Measurements from ENCODE around the gene ASPDH.

ASPDH gene

DNA sequence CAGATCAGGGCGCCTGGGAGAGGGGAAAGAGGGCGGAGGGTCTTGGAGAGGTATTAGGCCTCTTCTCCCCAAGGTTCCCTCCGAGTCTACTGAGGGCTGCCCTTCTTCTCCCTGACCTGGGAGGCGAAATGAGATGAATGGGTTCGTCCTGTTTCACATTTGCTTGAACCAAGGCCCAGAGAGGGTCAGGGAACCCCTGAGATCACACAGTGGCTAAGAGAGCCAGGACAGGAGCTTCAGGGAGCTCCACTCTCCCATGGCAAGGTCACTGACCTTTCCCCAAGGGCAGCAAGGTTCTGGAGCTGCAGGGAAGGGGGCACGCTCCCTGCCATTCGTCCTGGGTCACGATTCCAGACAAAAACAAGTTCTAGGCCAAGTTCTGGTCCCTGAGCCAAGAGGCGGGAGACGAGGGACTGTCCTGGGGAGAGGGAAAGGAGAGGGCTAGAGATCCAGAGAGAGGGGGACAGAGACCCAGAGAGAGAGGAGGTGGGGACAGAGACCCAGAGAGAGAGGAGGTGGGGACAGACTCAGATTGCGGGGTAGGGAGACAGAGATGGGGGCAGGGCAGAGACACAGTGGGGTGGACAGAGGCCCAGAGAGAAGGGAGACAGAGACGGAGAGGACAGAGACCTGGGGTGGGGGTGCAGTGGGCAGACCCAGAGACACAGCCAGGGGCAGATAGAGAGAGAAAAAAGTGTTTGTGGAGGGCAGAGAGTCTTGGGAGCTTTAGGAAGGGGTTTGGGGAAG is 541 bp downstream of the ASPDH start:
- no peak for DNase-seq

DNA sequence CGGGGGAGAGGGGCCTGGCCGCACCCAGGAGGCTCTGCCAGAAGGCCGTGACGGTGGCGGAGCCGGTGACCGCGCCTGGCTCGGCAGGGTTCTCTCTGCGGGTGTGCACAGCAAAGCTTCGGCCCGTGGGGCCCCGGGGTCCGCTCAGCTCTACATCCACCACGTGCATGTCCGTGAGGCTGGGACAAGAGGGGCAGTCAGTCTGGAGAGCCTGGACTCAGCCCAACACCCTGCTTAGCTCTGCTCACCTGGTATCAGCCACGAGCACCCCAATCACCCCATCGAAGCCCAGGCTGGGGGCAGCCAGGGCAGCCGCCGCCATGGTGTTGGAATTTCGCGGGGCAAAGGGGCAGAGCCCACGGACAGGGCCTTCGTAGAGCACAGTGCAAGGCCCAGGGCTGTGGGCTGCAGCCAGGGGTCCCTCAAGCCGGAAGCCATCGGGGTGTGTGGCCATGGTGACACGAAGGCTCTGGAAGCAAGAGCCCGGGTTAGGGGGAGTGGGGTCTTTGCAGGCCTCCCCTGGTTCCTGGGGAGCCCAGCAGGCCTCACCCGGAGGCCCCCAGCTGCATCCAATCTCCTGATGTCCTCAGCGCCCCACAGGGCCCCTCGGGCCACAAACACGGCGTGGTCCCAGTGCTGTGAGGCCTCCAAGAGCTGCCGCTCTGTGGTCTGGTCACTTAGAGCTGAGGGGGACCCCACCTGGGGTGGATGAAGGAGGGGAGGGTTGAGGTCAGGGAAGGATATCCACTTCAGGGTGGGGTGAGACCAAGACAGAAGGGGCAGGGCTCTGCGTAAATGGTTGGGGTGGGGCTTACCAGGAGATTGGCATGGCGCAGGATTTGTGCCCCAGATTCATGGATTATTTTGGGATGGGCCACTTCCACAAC is 1.4 kb downstream of the ASPDH start:
- no peak for DNase-seq

DNA sequence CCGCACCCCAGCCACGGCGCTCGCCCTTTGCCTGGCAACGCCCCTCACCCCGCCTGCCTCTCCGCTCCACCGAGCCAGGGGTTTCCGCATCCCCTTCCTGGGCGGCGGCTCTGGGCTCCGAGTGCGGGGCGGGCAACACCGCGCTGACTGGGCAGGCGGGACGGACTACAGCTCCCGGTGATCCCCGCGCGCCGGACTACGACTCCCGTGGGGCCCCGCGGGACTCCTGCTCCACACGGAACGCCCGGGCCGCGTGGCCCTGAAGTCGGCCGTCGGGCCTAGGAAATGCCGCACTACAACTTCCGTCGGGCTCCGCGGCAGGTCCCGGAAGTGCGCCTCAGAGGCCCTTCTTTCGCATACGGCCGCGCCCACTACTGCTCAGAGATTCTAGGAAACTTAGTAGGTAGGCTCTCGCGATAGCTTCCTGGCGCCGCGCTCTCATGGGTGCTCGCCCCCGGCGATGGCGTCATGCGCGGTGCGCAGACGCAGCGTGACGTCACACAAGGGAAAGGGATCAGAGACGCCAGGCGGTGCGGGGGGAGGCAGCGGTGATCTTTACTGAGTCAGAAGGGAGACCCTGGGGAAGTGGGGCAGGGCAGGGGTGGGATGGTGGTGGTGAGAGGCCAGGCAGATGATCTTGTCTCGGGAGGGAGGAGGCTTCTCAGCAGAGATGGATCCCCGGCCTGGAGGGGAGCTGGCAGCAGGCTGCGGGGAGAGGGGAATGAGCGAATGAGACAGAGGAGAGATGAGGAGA is 2.5 kb downstream of the ASPDH start, which contains the start of gene JOSD2:
Gene JOSD2, minus strand, starts transcription at position 123 of the 754 bp plus-strand sequence. CDS start 760 bp downstream, outside the sequence.
- DNase-seq, result peak; percentile 98

DNA sequence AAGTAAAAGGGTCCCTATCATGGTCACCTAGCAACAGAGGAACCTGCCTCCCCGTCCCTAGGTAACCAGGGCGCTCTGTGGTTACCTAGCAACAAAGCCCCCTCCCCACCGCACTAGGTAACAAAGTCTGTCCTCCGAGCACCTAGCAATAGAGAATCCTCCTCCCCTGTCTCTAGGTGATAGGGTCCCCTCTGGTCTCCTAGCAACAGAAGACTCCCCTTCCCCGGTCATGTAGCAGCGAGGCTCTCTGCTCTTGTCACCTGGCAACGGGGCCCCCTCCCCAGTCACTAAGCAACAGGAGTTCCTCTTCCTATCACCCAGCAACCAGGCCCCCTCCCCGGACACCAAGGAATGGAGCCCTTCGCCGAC is 3.0 kb downstream of the ASPDH start:
- DNase-seq, result no peak

DNA sequence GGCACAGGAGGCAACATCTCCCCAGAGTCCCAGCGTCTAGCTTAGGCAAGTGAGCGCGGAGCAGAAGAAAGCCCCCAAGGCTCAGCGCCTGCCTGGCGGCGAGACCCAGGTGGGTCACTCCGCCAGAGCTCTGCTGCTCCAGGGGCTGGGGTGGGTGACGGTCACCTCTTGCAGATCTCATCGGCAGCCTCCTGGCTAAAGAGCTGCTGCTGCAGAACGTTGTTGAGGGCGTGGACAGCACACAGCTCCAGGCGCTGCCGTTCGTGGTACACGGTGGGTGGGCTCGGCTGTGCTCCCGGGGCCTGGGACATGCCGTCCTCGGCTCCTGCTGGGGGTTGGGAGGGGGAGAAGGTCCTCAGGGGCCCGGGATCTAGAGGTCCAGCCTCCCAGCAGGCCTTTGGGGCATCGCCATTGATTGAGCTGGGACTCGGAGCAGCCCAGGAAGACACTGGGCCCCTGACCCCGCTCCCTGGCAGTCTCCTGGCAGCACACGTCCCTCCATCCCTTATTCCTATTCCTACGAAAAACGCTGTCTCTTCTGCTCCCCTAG is 3.5 kb downstream of the ASPDH start:
- DNase-seq, result no peak

DNA sequence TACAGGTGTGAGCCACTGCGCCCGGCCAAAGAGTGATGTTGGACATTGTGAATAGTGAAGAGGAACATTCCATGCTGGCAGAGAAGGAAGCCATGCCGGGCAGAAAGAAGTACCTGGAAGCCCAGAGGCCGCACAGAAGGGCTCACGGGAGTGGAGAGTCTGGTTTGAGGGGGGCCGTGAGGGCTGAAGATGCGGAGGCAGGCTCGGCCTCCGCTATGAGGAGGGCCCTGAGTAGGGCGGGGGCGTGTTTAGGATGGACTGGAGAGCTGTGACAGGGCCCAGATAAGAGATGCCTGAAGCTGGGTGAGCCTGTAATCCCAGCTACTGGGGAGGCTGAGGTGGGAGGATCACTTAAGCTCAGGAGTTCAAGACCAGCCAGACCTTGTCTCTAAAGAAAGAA is 4.3 kb downstream of the ASPDH start:
- DNase-seq, result no peak

DNA sequence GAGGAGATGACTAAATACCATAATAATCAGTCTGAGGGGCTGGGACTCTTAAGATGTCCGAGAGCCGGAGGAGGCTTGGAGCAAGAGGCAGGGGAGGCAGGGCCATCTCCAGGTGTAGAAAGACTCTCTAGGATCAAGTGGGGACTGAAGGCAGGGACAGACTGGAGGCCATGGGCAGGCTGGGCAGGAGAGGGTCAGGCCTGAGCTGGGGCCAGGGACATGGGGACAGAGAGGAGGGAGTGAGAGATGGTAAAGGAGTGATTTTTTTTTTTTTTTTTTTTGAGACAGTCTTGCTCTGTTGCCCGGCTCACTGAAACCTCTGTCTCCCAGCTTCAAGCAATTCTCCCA is 4.9 kb downstream of the ASPDH start:
- no peak for DNase-seq

DNA sequence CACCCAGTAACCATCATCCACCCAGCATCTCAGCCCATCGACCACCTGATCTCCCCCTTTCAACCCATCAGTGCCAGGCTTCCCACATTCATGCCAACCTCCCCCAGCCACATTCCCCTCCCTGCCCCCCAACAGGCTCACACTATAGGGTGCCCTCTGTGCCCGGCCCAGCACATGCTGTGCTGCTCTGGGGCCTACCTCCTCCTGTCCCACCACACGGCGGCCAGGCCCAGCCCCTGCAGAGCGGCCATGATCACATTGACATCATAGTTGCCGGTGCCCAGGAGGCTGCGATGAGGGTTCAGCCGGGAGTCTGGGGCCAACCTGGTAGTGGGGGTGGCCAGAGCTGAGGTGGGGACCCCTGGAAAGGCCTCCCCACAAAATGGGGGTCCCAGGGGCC is 6.3 kb downstream of the ASPDH start:
- DNase-seq, result no peak

DNA sequence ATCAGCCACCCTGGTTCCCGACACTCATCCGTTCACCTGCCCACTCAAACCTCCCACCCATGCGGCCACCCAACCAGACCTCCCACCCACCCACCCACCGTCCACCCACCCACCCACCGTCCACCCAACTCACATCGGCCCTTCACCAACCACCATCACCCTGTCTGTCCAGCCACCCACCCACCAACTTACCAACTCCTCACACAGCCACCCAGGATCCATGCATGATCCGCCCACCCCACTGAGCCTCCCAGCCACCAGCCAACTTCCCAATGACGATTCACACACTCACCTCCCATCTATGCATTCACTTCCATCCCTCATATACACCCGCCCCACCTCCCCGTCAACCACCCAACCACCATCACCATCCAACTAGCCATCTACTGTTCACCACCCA is 7.0 kb downstream of the ASPDH start:
- no peak for DNase-seq

DNA sequence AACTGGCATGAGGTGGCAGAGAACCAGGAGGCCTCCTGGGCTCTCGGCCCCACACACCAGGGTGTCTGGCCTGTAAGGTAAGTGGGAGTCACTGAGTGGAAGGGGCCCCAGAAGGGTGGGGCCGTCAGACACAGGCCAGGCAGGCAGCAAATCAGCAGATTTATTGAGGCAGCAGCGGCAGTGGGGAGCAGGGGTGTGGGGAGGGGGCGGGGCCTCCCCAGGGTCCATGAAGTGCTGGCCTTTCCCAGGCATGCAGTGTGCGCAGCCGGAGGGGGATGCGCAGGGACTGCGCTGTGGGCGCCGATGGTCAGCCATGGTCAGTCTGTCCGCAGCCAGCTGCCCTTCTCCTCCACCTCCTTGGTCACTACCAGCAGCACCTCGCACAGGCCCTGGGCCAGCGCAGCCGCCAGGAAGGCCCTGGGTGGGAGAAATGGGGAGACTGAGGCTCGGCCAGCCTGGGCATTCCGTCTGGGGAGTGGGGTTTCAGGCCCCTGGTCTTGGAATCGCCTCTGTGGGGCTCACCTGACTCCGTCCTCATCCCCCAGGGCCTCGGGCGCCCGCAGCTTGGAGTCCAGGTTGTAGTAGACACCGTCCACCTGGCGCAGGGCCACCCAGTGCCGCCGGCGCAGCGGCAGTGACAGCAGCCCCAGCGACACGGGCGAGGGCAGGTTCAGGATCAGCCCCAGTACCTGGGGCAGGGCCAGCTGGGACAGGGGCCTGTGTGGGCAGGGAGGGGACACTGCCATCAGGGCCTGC is 7.7 kb downstream of the ASPDH start:
- DNase-seq, result no peak

DNA sequence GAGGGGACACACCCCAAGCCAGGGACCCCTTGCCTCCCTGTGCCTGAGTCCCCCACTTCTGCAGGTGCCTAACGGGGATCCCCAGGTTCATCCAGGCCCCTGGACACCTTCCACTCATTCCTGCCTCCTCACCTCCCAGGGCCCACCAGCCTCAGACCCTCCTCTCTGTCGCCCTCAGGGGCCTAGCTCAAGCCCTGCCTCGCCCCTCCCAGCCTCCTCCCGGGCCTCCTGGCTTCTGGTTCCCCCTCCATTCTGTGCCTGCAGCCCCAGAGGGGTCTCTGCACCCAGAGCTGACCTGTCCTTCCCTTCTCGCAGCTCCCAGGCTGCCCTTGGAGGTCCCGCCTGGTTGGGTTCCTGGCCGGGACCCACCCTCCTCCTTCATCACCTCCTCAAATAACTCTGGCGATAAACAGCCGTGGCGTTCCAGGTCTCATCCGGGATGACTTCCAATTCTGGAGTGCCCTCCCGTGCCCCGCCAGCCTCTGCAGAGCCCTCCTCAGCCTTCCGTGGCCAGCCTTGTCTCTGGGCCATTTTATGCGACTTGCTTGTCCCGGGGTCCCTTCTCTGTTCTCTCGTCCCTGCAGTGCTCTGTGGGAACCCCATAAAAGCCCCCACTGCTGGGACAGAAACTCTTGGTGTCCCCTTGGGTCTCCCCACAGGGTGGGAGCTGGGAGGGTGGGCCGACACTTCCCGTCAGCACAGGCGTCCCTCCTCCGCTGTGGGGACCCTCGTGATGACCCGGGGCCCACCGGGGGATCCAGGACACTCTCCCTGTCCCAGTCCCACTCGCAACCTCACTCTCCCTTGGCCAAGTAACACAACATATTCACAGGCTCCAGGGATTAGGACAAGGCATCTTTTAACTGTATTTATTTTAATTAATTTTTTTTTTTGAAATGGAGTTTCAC is 11.9 kb downstream of the ASPDH start:
- DNase-seq, result no peak

DNA sequence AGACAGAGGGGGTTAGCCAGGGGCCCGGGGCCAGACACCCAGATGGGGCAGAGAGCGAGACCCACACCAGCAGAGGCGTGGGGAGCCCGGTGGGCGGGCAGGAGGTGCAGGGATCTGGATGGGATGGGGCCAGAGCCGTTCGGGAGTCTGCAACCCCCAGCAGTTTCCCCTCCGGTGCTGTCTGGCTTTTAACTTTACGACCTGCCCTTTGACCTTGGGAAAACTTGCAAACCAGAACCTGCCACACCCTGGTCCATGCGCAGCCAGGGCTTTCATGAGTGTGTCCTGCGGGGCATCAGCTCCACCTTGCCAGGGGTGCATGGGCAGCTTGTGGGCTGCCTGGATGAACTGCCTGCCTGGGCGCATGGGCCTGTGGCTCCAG is 12.5 kb downstream of the ASPDH start:
- no peak for DNase-seq

DNA sequence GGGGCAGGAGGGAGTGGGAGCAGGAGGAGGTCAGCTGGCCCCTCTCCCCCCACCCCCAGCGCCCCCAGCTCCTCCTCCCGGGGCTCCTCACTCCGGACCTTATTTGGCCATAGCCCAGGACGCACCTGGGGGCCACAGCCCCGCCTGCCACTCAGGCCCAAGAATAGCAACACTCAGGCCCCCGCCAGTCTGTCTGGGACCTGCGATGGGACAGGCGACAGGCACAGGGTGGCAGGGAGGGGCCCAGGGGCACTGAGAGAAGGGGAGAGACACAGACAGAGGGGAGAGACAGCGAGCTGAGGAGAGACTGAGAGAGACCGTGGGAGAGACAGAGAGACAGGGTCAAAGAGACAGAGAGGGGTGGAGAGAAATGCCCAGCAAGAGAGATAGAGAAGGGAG is 13.0 kb downstream of the ASPDH start:
- no peak for DNase-seq

DNA sequence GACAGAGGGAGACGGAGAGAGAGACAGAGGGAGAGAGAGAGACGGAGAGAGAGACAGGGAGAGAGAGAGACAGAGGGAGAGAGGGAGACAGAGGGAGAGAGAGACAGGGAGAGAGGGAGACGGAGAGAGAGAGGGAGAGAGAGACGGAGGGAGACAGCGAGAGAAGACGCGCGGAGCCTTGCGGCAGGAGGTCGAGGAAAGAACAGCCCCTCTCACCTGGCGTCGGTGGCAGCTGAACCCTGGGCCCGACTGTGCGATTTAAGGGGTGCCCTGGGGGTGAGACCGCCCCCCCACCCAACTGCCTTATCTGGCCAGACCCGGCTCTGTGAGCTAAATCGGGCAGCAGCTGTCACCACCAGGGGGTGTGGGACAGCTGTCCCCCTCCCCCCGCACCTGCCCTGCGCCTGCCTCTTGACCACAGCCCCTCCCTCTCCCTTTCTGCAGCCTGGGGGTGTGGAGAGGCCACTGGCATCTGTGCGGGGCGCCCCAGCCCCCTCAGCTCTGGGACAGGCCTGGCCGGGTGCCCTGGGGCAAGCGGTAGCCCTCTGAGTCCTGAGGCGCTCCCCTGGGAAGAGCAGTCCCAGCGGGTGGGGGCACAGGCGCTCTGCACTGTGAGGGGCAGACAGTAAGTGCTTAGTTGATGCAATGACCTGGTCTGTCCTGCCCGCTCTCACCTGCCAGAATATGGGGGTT is 13.5 kb downstream of the ASPDH start:
- no peak for DNase-seq

DNA sequence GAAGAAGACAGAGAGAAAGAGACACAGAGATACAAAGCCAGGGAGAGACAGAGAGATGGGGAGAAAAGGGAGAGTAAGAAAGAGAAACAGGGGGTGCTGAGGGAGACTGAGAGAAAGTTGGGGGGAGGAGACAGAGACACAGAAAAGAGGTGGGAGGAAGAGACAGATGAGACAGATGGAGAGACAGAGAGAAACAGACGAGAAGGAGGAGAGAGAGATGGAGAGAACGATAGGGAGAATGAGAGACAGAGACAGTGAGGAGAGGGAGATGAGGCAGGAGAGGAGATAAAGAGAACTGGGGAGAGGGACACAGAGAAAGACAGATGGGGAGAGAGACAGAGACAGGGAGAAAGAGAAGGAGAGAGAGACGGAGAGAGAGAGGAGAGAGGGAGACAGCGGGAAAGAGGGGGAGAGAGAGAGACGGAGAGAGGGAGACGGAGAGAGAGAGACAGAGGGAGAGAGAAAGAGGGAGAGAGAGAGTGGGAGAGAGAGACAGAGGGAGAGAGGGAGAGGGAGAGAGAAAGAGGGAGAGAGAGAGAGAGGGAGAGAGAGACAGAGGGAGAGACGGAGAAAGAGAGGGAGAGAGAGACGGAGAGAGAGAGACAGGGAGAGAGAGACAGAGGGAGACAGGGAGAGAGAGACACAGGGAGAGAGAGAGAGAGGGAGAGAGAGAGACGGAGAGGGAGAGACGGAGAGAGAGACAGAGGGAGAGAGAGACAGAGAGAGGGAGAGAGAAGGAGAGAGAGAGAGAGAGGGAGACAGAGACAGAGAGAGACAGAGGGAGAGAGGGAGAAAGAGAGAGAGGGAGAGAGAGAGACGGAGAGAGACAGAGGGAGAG is 15.3 kb downstream of the ASPDH start:
- no peak for DNase-seq

DNA sequence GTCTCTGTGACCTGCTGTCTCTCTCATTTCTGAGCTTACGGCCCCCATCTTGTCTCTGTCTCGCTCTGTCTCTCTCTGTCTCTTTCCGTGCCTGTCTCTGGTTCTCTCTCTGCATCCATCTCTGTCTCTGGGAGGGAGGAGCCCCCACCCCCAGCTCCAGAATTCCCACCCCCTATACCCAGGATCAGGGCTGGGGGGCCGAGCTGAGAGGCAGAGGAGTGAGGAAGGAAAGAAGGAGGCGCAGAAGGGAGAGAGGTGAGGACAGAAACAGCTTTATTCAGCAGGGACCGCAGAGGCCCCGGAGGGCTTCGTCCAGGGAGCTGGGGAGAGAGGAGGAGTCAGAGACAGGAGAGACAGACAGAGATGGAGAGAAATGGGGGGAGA is 16.7 kb downstream of the ASPDH start:
- no peak for DNase-seq

DNA sequence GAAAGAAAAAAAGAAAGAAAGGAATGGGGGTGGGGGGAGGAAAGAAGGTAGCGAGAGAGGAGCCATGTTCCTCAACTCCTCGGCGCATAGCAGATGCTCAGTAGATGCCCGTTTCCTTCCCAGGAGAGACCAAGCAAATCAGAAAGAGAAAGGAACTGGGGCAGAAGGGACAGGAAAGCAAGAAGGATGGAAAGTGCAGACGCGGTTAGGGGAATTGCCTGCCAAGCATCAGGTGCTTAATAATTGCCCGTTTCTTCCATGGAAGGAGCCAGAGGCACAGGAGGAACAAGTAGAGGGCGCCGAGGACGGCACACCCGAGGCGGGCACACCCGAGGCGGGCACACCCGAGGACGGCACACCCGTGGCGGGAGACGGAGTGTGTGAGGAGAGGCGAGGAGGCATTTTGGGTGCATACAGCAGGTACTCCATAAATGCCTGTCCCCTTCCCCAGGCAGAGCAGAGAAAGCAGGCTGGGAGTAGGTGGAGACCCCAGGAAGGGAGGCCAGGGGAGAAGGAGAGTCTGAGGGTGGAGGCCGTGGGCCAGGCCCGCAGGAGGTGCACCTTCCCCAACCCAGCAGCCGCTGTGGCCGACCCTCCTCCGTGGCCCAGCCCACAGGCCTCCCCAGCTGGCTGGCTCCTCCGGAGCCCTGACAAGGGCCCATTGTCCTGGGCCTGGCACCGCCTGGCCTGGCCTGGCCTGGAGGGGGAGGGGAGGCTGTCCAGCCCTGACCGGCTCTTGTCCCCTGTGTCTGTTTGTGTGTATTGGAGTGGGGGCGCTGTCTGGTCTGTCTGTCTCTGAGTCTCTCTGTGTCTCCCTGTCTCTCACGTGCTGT is 17.3 kb downstream of the ASPDH start:
- DNase-seq, result no peak

DNA sequence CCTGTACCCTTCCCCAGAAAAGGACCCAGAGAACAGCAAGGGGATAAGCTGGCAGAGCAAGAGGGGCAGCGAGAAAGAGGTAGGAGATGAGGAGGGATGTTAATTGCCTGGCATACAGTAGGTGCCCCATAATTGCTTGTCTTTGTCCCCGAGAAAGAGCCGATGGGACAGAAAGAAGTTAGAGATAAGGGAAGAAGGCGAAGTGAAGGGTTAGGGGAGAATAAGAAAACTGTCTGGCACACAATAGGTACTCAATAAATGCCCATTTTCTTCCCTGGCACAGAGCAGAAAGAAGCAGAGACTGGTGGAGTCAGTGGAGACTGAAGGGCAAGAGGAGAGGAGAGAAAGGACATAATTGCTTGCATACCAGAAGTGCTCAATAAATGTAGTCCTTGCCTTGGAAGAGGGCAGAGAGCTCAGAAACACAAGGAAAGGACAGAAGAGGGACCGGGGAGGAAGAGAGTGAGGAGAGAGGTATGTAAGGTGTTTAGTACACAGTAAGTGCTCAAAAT is 18.6 kb downstream of the ASPDH start:
- DNase-seq, result no peak
